ENCODE data around the gene TIGD6. TPM values are rescaled to one million over a fixed set of nuclear protein-coding genes. Genes with fewer than 3 reads are reported as not detected.

Gene TIGD6
- total RNA-seq, 4 donors from 2014 or later = 0.62 to 3.0 (median 2.3) TPM

GRCh38 chr5:149988126-149988525 lies 12.3 kb downstream of the TIGD6 start:
- TF ChIP-seq POLR2A (IDR thresholded peaks at IDR 0.05) = no peak
- TF ChIP-seq CTCF (IDR thresholded peaks at IDR 0.05 in 4 of 5, conservative IDR thresholded peaks at IDR 0.05 in 1 of 5) = no peak
- in situ Hi-C loops (cut with MboI; ENCODE audit: low sequenced_read_pairs in 4 of 4) = loop anchor here (5.0 kb wide), 4 partner anchors 136 to 351 kb away; no protein-coding TSS in a partner anchor
- intact Hi-C loops (cut with DNase I; ENCODE audit: low total_unique reads) = no loop called here
- Histone ChIP-seq H3K36me3 (no peaks in the 10 kb centered on the region), H3K4me1 (peaks cover 0 to under 1% of the 10 kb centered on the region in 2 donors), H3K4me3 (no peak overlapping the region), H3K9me3 (no peaks in the 10 kb centered on the region), H3K27ac (no peak overlapping the region), H3K27me3 (no peaks in the 10 kb centered on the region)
- ATAC-seq (no peak), DNase-seq (no peak)

DNA sequence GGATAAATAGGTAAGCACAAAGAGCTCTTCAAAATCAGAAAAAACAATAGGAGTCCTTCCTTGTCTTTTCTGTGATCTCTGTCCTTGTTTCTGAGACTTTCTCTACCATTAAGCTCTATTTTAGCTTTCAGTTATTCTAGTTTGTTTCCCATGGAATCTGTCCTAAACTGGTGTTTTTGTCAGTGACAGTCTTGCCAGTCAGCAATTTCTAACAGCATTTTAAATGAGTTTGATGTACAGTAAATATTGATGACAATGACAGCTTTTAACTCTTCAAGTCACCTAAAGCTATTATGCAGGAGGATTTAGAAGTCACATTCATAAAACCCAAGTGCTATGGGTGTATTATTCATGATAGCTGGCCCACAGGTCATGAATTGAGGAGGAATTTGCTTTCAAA lies 17.9 kb downstream of the TIGD6 start:
- in situ Hi-C loops (cut with MboI; ENCODE audit: low sequenced_read_pairs in 4 of 4) = no loop called here
- Histone ChIP-seq H3K27ac (no peak overlapping the region), H3K4me1 (no peaks in the 10 kb centered on the region), H3K27me3 (no peaks in the 10 kb centered on the region), H3K9me3 (no peaks in the 10 kb centered on the region), H3K36me3 (peaks cover 0 to 26% of the 10 kb centered on the region in 2 donors), H3K4me3 (no peak overlapping the region)
- TF ChIP-seq POLR2A (IDR thresholded peaks at IDR 0.05) (no peak), CTCF (IDR thresholded peaks at IDR 0.05 in 4 of 5, conservative IDR thresholded peaks at IDR 0.05 in 1 of 5) (no peak)
- DNase-seq (no peak), ATAC-seq (no peak)
- intact Hi-C loops (cut with DNase I; ENCODE audit: low total_unique reads) = no loop called here

DNA sequence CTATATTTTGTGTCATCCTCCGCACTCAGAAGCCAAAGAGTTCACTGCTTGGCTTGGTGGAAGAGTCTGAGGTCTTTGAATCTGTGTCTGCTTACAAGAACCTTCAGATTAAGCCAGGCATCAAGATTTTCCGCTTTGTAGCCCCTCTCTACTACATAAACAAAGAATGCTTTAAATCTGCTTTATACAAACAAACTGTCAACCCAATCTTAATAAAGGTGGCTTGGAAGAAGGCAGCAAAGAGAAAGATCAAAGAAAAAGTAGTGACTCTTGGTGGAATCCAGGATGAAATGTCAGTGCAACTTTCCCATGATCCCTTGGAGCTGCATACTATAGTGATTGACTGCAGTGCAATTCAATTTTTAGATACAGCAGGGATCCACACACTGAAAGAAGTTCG lies 19.2 kb downstream of the TIGD6 start:
- Histone ChIP-seq H3K27ac (no peak overlapping the region), H3K4me1 (no peaks in the 10 kb centered on the region), H3K4me3 (no peak overlapping the region), H3K9me3 (no peaks in the 10 kb centered on the region), H3K27me3 (no peaks in the 10 kb centered on the region), H3K36me3 (peaks cover 0 to 26% of the 10 kb centered on the region in 2 donors)
- DNase-seq = no peak
- ATAC-seq = no peak
- intact Hi-C loops (cut with DNase I; ENCODE audit: low total_unique reads) (no loop called here), in situ Hi-C loops (cut with MboI; ENCODE audit: low sequenced_read_pairs in 4 of 4) (no loop called here)
- TF ChIP-seq CTCF (IDR thresholded peaks at IDR 0.05 in 4 of 5, conservative IDR thresholded peaks at IDR 0.05 in 1 of 5) = no peak
- no peak for TF ChIP-seq POLR2A (IDR thresholded peaks at IDR 0.05)

- H3K4me1 ChIP-seq = no peaks in the 10 kb centered on the region
- H3K27ac ChIP-seq = no peak overlapping the region
- no peaks in the 10 kb centered on the region for H3K9me3 ChIP-seq
- ATAC-seq (no peak), DNase-seq (no peak)
- no peak overlapping the region for H3K4me3 ChIP-seq
- in situ Hi-C loops (cut with MboI; ENCODE audit: low sequenced_read_pairs in 4 of 4) = no loop called here
- H3K27me3 ChIP-seq = no peaks in the 10 kb centered on the region
- TF ChIP-seq CTCF (IDR thresholded peaks at IDR 0.05 in 4 of 5, conservative IDR thresholded peaks at IDR 0.05 in 1 of 5) = no peak
- no peak for TF ChIP-seq POLR2A (IDR thresholded peaks at IDR 0.05)
- intact Hi-C loops (cut with DNase I; ENCODE audit: low total_unique reads) = loop anchor here (5.0 kb wide), 1 partner anchor 43 kb away; no protein-coding TSS in a partner anchor
- H3K36me3 ChIP-seq = peaks cover 0 to 26% of the 10 kb centered on the region in 2 donors
Measured at GRCh38 chr5:149979896-149980295, 20.6 kb downstream of the TIGD6 start.

DNA sequence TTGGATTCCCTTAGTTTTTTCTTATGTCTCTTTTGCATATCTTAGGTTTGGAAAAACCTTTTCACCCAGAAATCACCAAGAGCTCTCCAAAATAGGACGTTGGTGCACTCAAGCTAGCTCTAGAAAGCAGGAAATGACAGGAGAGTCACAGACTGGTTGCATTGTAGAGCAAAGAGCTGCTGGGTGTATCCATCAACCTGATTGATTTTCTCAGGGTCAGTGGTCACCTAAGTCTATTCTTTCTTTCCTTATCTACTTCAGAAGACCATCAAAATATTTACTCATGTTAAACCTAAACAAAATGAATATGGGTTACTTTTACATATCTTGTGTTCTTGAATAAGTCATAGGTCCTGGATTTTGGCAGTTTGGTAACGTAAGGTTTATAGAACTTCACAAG lies 25.0 kb downstream of the TIGD6 start:
- intact Hi-C loops (cut with DNase I; ENCODE audit: low total_unique reads) (loop anchor here (5.0 kb wide), 1 partner anchor 38 kb away; no protein-coding TSS in a partner anchor), in situ Hi-C loops (cut with MboI; ENCODE audit: low sequenced_read_pairs in 4 of 4) (no loop called here)
- ATAC-seq (no peak), DNase-seq (no peak)
- no peaks in the 10 kb centered on the region for H3K27me3 ChIP-seq
- no peak overlapping the region for H3K4me3 ChIP-seq
- no peak overlapping the region for H3K27ac ChIP-seq
- H3K36me3 ChIP-seq = peaks cover 0 to 16% of the 10 kb centered on the region in 2 donors
- TF ChIP-seq POLR2A (IDR thresholded peaks at IDR 0.05) (no peak), CTCF (IDR thresholded peaks at IDR 0.05 in 4 of 5, conservative IDR thresholded peaks at IDR 0.05 in 1 of 5) (no peak)
- H3K4me1 ChIP-seq = no peaks in the 10 kb centered on the region
- H3K9me3 ChIP-seq = no peaks in the 10 kb centered on the region
